C4-2B (cell line): ENCODE data around the gene TP73.

ENCODE experiments used
- ZFX ChIP-seq: fragments of 450-650 bp; IDR thresholded peaks from 2 replicates; pipeline ENCODE4 v1.6.1; 2017
- TF ChIP-seq, protein P1 (sequence below): fragments of 450-650 bp; conservative IDR thresholded peaks from 2 replicates; pipeline ENCODE4 v1.5.1; 2017; ENCODE audit warnings: mild to moderate bottlenecking

DNA sequence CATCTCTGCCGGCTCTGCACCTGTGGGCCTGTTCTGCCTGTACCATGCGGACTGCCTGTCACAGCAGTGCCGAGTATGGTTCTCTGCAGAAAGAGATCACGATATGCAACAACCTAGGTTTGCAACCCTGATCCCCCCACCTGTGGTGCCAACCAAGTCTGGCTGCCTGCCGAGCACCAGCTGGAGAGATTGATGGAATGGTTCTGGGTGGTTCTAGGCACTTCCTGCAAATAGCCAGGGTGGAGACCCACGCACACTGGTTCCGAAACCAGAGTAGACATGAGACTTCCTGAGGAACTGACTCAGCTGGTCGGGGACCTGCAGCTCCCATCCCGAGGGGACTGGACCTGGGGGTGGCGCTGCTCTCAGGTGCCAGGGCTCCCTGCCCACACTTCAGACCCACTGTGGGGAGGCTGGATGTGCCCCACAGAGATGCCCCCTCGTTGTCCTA is 22.1 kb upstream of the TP73 start:
- TF ChIP-seq, protein P1, sequence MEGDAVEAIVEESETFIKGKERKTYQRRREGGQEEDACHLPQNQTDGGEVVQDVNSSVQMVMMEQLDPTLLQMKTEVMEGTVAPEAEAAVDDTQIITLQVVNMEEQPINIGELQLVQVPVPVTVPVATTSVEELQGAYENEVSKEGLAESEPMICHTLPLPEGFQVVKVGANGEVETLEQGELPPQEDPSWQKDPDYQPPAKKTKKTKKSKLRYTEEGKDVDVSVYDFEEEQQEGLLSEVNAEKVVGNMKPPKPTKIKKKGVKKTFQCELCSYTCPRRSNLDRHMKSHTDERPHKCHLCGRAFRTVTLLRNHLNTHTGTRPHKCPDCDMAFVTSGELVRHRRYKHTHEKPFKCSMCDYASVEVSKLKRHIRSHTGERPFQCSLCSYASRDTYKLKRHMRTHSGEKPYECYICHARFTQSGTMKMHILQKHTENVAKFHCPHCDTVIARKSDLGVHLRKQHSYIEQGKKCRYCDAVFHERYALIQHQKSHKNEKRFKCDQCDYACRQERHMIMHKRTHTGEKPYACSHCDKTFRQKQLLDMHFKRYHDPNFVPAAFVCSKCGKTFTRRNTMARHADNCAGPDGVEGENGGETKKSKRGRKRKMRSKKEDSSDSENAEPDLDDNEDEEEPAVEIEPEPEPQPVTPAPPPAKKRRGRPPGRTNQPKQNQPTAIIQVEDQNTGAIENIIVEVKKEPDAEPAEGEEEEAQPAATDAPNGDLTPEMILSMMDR = no peak
- no peak for TF ChIP-seq ZFX
